GM23338 (cell line): ENCODE data around the gene RPL10. TPM values are rescaled to one million over a fixed set of nuclear protein-coding genes. Genes with fewer than 3 reads are reported as not detected.

Source experiments
- ATAC-seq: fragments of 200-7000 bp; cut with Tn5 transposase; 3 replicates; pipeline ENCODE4 v1.9.1; 2020
- DNase-seq: peaks from one replicate; pipeline ENCODE4 v3.0.0-alpha.2; 2015; ENCODE audit warnings: low spot score
- H2AFZ ChIP-seq: fragments of 200-600 bp; sonication (generic); 2 replicates; pipeline ENCODE4 v1.8.0; 2016; ENCODE audit warnings: antibody characterized with exemption, mild to moderate bottlenecking, moderate library complexity
- H3F3A ChIP-seq: fragments of 200-600 bp; sonication (generic); replicated peaks from 2 replicates; pipeline ENCODE4 v1.8.0; 2017; ENCODE audit warnings: antibody characterized with exemption, mixed run types, low read depth
- H3K27ac ChIP-seq: fragments of 200-600 bp; sonication (generic); 2 replicates; pipeline ENCODE4 v1.6.1; 2016; ENCODE audit warnings: low read depth
- H3K27me3 ChIP-seq: fragments of 200-600 bp; sonication (generic); 2 replicates; pipeline ENCODE4 v1.8.0; 2016; ENCODE audit warnings: mild to moderate bottlenecking, mixed run types, moderate library complexity; ENCODE audit not compliant: insufficient read depth
- H3K36me3 ChIP-seq: fragments of 200-600 bp; sonication (generic); 2 replicates; pipeline ENCODE4 v1.8.0; 2016; ENCODE audit warnings: mild to moderate bottlenecking; ENCODE audit not compliant: insufficient read depth
- H3K4me1 ChIP-seq: fragments of 200-600 bp; sonication (generic); 2 replicates; pipeline ENCODE4 v1.8.0; 2016; ENCODE audit warnings: mild to moderate bottlenecking, moderate library complexity; ENCODE audit not compliant: insufficient read depth
- H3K4me2 ChIP-seq: fragments of 200-600 bp; sonication (generic); 2 replicates; pipeline ENCODE4 v1.7.1; 2017; ENCODE audit warnings: mixed run types
- H3K4me3 ChIP-seq: fragments of 200-600 bp; sonication (generic); 2 replicates; pipeline ENCODE4 v1.6.1; 2016; ENCODE audit warnings: mixed run types
- H3K79me2 ChIP-seq: fragments of 200-600 bp; sonication (generic); replicated peaks from 2 replicates; pipeline ENCODE4 v1.8.0; 2017; ENCODE audit warnings: mild to moderate bottlenecking; ENCODE audit not compliant: insufficient read depth
- H3K9me2 ChIP-seq: fragments of 200-600 bp; sonication (generic); 2 replicates; pipeline ENCODE4 v1.8.0; 2017; ENCODE audit not compliant: insufficient read depth
- H4K20me1 ChIP-seq: fragments of 200-600 bp; sonication (generic); replicated peaks from 2 replicates; pipeline ENCODE4 v1.8.0; 2017; ENCODE audit warnings: mild to moderate bottlenecking; ENCODE audit not compliant: insufficient read depth
- H3K27ac Mint-ChIP-seq: 2 replicates; pipeline ENCODE4 v1.8.0; 2020; ENCODE audit warnings: inconsistent platforms, mild to moderate bottlenecking, moderate library complexity, mixed read lengths
- H3K27me3 Mint-ChIP-seq: 3 replicates; pipeline ENCODE4 v1.8.0; 2022; ENCODE audit warnings: low read depth, mild to moderate bottlenecking, moderate library complexity, mixed read lengths, inconsistent platforms; ENCODE audit not compliant: insufficient read depth, poor library complexity
- H3K36me3 Mint-ChIP-seq: 3 replicates; pipeline ENCODE4 v1.8.0; 2021; ENCODE audit warnings: low read depth, mild to moderate bottlenecking, inconsistent platforms, moderate library complexity, mixed read lengths
- H3K4me1 Mint-ChIP-seq: 3 replicates; pipeline ENCODE4 v1.8.0; 2020; ENCODE audit warnings: mild to moderate bottlenecking, inconsistent platforms, mixed read lengths
- H3K4me3 Mint-ChIP-seq: 3 replicates; pipeline ENCODE4 v1.8.0; 2021; ENCODE audit warnings: moderate library complexity, mild to moderate bottlenecking, inconsistent platforms, mixed read lengths
- H3K9me3 Mint-ChIP-seq: 3 replicates; pipeline ENCODE4 v1.8.0; 2020; ENCODE audit warnings: moderate library complexity, mild to moderate bottlenecking, inconsistent platforms, mixed read lengths
- EZH2 ChIP-seq: fragments of 200-600 bp; sonication (generic); IDR thresholded peaks from one replicate; pipeline ENCODE4 v1.8.0; 2017; ENCODE audit warnings: antibody characterized with exemption, mild to moderate bottlenecking, low read depth; ENCODE audit not compliant: unreplicated experiment
- EZH2phosphoT487 ChIP-seq: fragments of 200-600 bp; sonication (generic); IDR thresholded peaks from one replicate; pipeline ENCODE4 v1.8.1; 2018; ENCODE audit warnings: antibody characterized with exemption; ENCODE audit not compliant: unreplicated experiment
- NANOG ChIP-seq: IDR thresholded peaks from 2 replicates; pipeline ENCODE4 v1.6.1; 2016; ENCODE audit warnings: antibody characterized with exemption, borderline replicate concordance
- STAT1 ChIP-seq: IDR thresholded peaks from one replicate; pipeline ENCODE4 v1.6.1; 2016; ENCODE audit warnings: antibody characterized with exemption; ENCODE audit not compliant: unreplicated experiment
- ZNF114 ChIP-seq: fragments of 250-450 bp; sonication (Bioruptor Pico); IDR thresholded peaks from 2 replicates; pipeline ENCODE4 v1.5.0; 2020; ENCODE audit warnings: mild to moderate bottlenecking, moderate library complexity
- ZNF331 ChIP-seq: fragments of 250-450 bp; sonication (Bioruptor Pico); IDR thresholded peaks from 2 replicates; pipeline ENCODE4 v1.5.0; 2020; ENCODE audit warnings: low read depth, mild to moderate bottlenecking, moderate library complexity
- polyA plus RNA-seq: library from polyadenylated mRNA; unstranded; fragments of >200 nt; fragmentation: Nextera tagmentation; extraction: Ambion mirVana; gene quantifications from 2 replicates; pipeline ENCODE4 v1.2.1, GENCODE V29; 2016
- total RNA-seq: library from RNA; depleted of rRNA; stranded (reverse); fragments of >200 nt; shearing (Covaris generic); gene quantifications from 2 replicates; pipeline ENCODE4 v1.2.3, GENCODE V29; 2014
- TF ChIP-seq, protein P1 (sequence below): fragments of 250-450 bp; sonication (Bioruptor Pico); IDR thresholded peaks from 2 replicates; pipeline ENCODE4 v1.5.0; 2020; ENCODE audit warnings: mild to moderate bottlenecking, moderate library complexity
- TF ChIP-seq, protein P2 (sequence below): IDR thresholded peaks from 2 replicates; pipeline ENCODE4 v1.6.1; 2016; ENCODE audit warnings: antibody characterized with exemption
- TF ChIP-seq, protein P3 (sequence below), 2 experiments: fragments of 200-600 bp in 1 of 2; sonication (generic) in 1 of 2; conservative IDR thresholded peaks; 2 replicates each; pipeline versions ENCODE4 v1.5.1 to v1.6.1; 2016 to 2017; ENCODE audit warnings: antibody characterized with exemption in 2 of 2, low read depth in 2 of 2, mild to moderate bottlenecking in 2 of 2, moderate library complexity in 1 of 2

The RPL10 gene
- total and polyA plus RNA-seq, 2 experiments from 2014 or later = 1,696 to 4,929 TPM

DNA sequence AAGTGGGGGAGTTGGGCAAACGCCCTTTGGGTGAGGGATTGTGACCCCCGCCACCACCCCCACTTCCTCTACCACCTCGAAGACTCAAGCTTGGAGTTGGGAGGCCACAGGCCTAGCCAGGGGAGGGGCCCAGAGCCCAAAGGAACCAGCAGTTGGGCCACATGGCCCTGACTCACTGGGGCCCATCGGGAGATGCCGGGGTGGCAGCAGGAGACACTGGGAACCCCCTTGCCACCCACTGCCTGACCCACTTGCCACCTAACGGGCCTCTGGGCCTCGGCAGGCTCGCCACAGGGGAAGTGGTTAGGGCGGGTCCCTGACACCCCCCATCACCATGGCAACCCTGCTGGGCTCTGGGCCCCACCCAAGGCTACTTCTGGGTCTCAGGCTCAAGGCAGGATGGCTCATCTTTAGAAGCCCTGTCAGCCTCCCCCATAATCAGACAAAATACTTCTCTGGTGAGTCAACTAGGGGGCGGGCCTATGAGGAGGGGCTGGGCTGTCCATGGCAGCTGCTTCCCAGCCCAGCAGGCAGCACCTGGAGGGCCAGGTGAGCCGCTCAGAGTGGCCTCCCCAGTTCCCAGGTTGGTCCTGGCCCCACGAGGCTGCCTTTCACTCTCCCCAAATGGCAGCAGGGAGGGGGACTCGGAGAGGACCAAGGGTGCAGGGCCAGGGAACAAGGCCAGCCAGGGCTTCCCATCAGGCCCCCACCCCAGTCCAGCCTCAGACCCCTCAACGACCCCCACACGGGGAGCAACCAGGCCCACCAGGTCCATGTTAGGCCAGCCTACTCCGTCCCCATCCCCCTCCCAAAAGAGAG lies 29.3 kb upstream of the RPL10 start:
- Histone ChIP-seq H3F3A (0 out of 2 replicates have a peak, but pooled peaks cover 5% of the 10 kb centered on the region), H3K4me1 (0 out of 2 replicates have a peak, but pooled peaks cover 4% of the 10 kb centered on the region), H2AFZ (no peak overlapping the region), H3K4me3 (peak overlapping the region; percentile 84), H3K36me3 (no peaks in the 10 kb centered on the region), H3K27ac (peak overlapping the region; percentile 80), H4K20me1 (peaks cover 6% of the 10 kb centered on the region), H3K9me2 (no peaks in the 10 kb centered on the region), H3K79me2 (peaks cover 49% of the 10 kb centered on the region), H3K27me3 (no peaks in the 10 kb centered on the region), H3K4me2 (peak overlapping the region; percentile 81)
- DNase-seq (peak; percentile 41), ATAC-seq (peak; percentile 0; the same call in 2 of the 3 replicates)
- Mint-ChIP-seq H3K4me1 (peaks cover 6% of the 10 kb centered on the region; the same call in 1 of the 3 replicates), H3K27ac (peak overlapping the region; percentile 78; the same call in 1 of the 2 replicates), H3K9me3 (peaks cover 5% of the 10 kb centered on the region; the same call in 2 of the 3 replicates), H3K27me3 (peaks cover 25% of the 10 kb centered on the region), H3K36me3 (peaks cover 56% of the 10 kb centered on the region), H3K4me3 (peak overlapping the region; percentile 91)
- TF ChIP-seq EZH2 = no peak
- no peak for TF ChIP-seq STAT1

DNA sequence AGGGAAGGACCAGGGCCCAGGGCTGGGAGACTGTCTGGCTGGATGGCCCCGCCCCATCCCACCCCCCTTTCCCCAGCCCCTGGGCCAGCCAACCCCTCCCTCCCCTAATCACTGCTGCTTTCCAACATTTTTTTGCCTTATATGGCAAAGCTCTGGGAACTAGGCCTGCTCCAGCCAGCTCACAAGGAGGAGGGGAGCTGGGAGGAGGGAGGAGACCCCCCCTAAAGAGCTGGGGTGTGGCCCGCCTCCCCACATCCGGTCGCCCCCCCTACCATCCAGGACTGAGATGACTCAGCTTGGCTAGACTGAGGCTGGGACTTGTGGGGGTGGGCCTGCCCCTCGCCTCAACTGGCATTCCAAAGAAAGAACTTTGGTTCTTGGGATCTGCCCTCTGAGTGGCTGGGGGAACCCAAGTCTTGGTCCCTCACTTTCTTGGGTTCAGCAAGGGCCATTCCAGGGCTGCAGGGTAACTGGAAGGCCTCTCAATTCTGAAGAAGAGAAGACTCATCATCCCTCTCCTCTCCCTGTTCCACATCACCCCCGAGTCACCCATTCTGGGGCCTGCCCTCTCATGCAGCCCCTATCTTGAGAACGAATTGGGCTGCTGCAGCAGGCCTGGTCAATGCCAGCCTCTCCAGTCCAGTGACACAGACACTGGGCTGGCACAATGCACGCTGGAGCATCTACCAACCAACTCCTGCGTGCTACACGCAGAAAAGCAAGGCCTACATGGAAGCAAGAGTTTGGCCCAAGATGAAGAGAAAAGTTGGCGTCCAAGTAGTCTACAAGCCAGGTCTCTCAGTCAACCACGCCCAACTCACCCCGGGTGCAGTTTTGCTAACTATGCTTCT lies 28.5 kb upstream of the RPL10 start:
- Mint-ChIP-seq H3K27ac (peak overlapping the region; percentile 99), H3K27me3 (peaks cover 23% of the 10 kb centered on the region), H3K9me3 (peaks cover 5% of the 10 kb centered on the region; the same call in 2 of the 3 replicates), H3K36me3 (peaks cover 48% of the 10 kb centered on the region), H3K4me3 (peak overlapping the region; percentile 91), H3K4me1 (peaks cover 6% of the 10 kb centered on the region; the same call in 1 of the 3 replicates)
- Histone ChIP-seq H4K20me1 (peaks cover 6% of the 10 kb centered on the region), H3F3A (0 out of 2 replicates have a peak, but pooled peaks cover 7% of the 10 kb centered on the region), H3K36me3 (no peaks in the 10 kb centered on the region), H3K27me3 (no peaks in the 10 kb centered on the region), H3K4me2 (peak overlapping the region; percentile 88), H3K9me2 (no peaks in the 10 kb centered on the region), H3K27ac (peak overlapping the region; percentile 95), H2AFZ (no peak overlapping the region), H3K4me3 (peak overlapping the region; percentile 84), H3K4me1 (0 out of 2 replicates have a peak, but pooled peaks cover 4% of the 10 kb centered on the region), H3K79me2 (peaks cover 49% of the 10 kb centered on the region)
- ATAC-seq (peak; percentile 9), DNase-seq (peak; percentile 82)
- TF ChIP-seq, protein P1, sequence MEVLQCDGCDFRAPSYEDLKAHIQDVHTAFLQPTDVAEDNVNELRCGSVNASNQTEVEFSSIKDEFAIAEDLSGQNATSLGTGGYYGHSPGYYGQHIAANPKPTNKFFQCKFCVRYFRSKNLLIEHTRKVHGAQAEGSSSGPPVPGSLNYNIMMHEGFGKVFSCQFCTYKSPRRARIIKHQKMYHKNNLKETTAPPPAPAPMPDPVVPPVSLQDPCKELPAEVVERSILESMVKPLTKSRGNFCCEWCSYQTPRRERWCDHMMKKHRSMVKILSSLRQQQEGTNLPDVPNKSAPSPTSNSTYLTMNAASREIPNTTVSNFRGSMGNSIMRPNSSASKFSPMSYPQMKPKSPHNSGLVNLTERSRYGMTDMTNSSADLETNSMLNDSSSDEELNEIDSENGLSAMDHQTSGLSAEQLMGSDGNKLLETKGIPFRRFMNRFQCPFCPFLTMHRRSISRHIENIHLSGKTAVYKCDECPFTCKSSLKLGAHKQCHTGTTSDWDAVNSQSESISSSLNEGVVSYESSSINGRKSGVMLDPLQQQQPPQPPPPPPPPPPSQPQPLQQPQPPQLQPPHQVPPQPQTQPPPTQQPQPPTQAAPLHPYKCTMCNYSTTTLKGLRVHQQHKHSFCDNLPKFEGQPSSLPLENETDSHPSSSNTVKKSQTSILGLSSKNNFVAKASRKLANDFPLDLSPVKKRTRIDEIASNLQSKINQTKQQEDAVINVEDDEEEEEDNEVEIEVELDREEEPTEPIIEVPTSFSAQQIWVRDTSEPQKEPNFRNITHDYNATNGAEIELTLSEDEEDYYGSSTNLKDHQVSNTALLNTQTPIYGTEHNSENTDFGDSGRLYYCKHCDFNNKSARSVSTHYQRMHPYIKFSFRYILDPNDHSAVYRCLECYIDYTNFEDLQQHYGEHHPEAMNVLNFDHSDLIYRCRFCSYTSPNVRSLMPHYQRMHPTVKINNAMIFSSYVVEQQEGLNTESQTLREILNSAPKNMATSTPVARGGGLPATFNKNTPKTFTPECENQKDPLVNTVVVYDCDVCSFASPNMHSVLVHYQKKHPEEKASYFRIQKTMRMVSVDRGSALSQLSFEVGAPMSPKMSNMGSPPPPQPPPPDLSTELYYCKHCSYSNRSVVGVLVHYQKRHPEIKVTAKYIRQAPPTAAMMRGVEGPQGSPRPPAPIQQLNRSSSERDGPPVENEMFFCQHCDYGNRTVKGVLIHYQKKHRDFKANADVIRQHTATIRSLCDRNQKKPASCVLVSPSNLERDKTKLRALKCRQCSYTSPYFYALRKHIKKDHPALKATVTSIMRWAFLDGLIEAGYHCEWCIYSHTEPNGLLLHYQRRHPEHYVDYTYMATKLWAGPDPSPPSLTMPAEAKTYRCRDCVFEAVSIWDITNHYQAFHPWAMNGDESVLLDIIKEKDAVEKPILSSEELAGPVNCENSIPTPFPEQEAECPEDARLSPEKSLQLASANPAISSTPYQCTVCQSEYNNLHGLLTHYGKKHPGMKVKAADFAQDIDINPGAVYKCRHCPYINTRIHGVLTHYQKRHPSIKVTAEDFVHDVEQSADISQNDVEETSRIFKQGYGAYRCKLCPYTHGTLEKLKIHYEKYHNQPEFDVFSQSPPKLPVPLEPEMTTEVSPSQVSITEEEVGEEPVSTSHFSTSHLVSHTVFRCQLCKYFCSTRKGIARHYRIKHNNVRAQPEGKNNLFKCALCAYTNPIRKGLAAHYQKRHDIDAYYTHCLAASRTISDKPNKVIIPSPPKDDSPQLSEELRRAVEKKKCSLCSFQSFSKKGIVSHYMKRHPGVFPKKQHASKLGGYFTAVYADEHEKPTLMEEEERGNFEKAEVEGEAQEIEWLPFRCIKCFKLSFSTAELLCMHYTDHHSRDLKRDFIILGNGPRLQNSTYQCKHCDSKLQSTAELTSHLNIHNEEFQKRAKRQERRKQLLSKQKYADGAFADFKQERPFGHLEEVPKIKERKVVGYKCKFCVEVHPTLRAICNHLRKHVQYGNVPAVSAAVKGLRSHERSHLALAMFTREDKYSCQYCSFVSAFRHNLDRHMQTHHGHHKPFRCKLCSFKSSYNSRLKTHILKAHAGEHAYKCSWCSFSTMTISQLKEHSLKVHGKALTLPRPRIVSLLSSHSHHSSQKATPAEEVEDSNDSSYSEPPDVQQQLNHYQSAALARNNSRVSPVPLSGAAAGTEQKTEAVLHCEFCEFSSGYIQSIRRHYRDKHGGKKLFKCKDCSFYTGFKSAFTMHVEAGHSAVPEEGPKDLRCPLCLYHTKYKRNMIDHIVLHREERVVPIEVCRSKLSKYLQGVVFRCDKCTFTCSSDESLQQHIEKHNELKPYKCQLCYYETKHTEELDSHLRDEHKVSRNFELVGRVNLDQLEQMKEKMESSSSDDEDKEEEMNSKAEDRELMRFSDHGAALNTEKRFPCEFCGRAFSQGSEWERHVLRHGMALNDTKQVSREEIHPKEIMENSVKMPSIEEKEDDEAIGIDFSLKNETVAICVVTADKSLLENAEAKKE (CRISPR knock-in tag) = no peak
- TF ChIP-seq STAT1 = no peak
- TF ChIP-seq ZNF114 (CRISPR knock-in tag) = no peak
- no peak for TF ChIP-seq ZNF331
- TF ChIP-seq, protein P2, sequence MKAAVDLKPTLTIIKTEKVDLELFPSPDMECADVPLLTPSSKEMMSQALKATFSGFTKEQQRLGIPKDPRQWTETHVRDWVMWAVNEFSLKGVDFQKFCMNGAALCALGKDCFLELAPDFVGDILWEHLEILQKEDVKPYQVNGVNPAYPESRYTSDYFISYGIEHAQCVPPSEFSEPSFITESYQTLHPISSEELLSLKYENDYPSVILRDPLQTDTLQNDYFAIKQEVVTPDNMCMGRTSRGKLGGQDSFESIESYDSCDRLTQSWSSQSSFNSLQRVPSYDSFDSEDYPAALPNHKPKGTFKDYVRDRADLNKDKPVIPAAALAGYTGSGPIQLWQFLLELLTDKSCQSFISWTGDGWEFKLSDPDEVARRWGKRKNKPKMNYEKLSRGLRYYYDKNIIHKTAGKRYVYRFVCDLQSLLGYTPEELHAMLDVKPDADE = no peak
- no peak for TF ChIP-seq NANOG
- TF ChIP-seq, protein P3, sequence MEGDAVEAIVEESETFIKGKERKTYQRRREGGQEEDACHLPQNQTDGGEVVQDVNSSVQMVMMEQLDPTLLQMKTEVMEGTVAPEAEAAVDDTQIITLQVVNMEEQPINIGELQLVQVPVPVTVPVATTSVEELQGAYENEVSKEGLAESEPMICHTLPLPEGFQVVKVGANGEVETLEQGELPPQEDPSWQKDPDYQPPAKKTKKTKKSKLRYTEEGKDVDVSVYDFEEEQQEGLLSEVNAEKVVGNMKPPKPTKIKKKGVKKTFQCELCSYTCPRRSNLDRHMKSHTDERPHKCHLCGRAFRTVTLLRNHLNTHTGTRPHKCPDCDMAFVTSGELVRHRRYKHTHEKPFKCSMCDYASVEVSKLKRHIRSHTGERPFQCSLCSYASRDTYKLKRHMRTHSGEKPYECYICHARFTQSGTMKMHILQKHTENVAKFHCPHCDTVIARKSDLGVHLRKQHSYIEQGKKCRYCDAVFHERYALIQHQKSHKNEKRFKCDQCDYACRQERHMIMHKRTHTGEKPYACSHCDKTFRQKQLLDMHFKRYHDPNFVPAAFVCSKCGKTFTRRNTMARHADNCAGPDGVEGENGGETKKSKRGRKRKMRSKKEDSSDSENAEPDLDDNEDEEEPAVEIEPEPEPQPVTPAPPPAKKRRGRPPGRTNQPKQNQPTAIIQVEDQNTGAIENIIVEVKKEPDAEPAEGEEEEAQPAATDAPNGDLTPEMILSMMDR (conservative IDR thresholded peaks at IDR 0.05; ENCODE audit: low read depth in 2 of 2) = no peak
- TF ChIP-seq EZH2phosphoT487 = no peak
